ENCODE measurements around the gene OR4D2.

Gene OR4D2

GRCh38 chr17:58176200-58176599, 9.4 kb downstream of the OR4D2 start:
- DNase-seq, result no peak

GRCh38 chr17:58181796-58182195, 15.0 kb downstream of the OR4D2 start:
- DNase-seq, result no peak

GRCh38 chr17:58183514-58183913, 16.7 kb downstream of the OR4D2 start:
- no peak for DNase-seq

GRCh38 chr17:58184308-58184985, 17.7 kb downstream of the OR4D2 start:
- no peak for DNase-seq

GRCh38 chr17:58184986-58185761, 18.4 kb downstream of the OR4D2 start:
- DNase-seq, result no peak

- DNase-seq, result no peak
Measured at GRCh38 chr17:58186591-58186990, 19.8 kb downstream of the OR4D2 start.

GRCh38 chr17:58187063-58187462, 20.3 kb downstream of the OR4D2 start:
- DNase-seq, result no peak

GRCh38 chr17:58187675-58188074, 20.9 kb downstream of the OR4D2 start:
- no peak for DNase-seq

GRCh38 chr17:58189436-58190146, 22.8 kb downstream of the OR4D2 start:
- DNase-seq, result peak; percentile 57

- no peak for DNase-seq
Measured at GRCh38 chr17:58191241-58191896, 24.6 kb downstream of the OR4D2 start.

- DNase-seq, result peak; percentile 27
Measured at GRCh38 chr17:58192612-58193011, 25.8 kb downstream of the OR4D2 start, which contains the start of gene EPX. EPX (plus strand) TSS chr17:58192726; CDS start chr17:58192847, 121 bp downstream.

GRCh38 chr17:58193641-58194255, 27.0 kb downstream of the OR4D2 start:
- DNase-seq, result no peak

- DNase-seq, result no peak
Measured at GRCh38 chr17:58195518-58196123, 28.8 kb downstream of the OR4D2 start.

GRCh38 chr17:58196610-58197009, 29.8 kb downstream of the OR4D2 start:
- no peak for DNase-seq

GRCh38 chr17:58200024-58200633, 33.3 kb downstream of the OR4D2 start:
- DNase-seq, result peak; percentile 46

- DNase-seq, result no peak
Measured at GRCh38 chr17:58202859-58203258, 36.1 kb downstream of the OR4D2 start.

GRCh38 chr17:58204796-58205195, 38.0 kb downstream of the OR4D2 start:
- no peak for DNase-seq

GRCh38 chr17:58205936-58206335, 39.2 kb downstream of the OR4D2 start:
- no peak for DNase-seq

- no peak for DNase-seq
Measured at GRCh38 chr17:58207451-58207850, 40.7 kb downstream of the OR4D2 start.

- no peak for DNase-seq
Measured at GRCh38 chr17:58208344-58208743, 41.6 kb downstream of the OR4D2 start.

- DNase-seq, result no peak
Measured at GRCh38 chr17:58210922-58211321, 44.1 kb downstream of the OR4D2 start.

- no peak for DNase-seq
Measured at GRCh38 chr17:58215685-58216084, 48.9 kb downstream of the OR4D2 start.

Data from MV-4-11 (cell line).